HG02973 (cell line): Measurements from ENCODE around the gene SUPT20H.

Experiments used
- ATAC-seq: cut with Tn5 transposase; IDR thresholded peaks from one replicate; pipeline ENCODE4 v1.9.1; 2021; ENCODE audit warnings: moderate library complexity; ENCODE audit not compliant: unreplicated experiment

SUPT20H gene

GRCh38 chr13:37009692-37010091 lies 49.8 kb downstream of the SUPT20H start:
- no peak for ATAC-seq

- ATAC-seq = no peak
Measured at GRCh38 chr13:37001921-37002250, 57.6 kb downstream of the SUPT20H start.

GRCh38 chr13:36999054-36999714 lies 60.3 kb downstream of the SUPT20H start, which contains the start of gene ALG5:
Gene ALG5, minus strand, starts transcription at chr13:36999340. Its CDS starts 40 bp downstream, at chr13:36999300.
- ATAC-seq = peak; percentile 70

GRCh38 chr13:36998624-36999041 lies 60.9 kb downstream of the SUPT20H start:
- no peak for ATAC-seq

GRCh38 chr13:36997716-36998427 lies 61.6 kb downstream of the SUPT20H start:
- ATAC-seq = no peak

GRCh38 chr13:36992362-36992761 lies 67.1 kb downstream of the SUPT20H start:
- no peak for ATAC-seq

GRCh38 chr13:36986462-36987240 lies 72.8 kb downstream of the SUPT20H start:
- ATAC-seq = no peak

GRCh38 chr13:36981156-36981743 lies 78.2 kb downstream of the SUPT20H start:
- ATAC-seq = peak; percentile 60

GRCh38 chr13:36979361-36980050 lies 80.0 kb downstream of the SUPT20H start:
- no peak for ATAC-seq

GRCh38 chr13:36975172-36975571 lies 84.3 kb downstream of the SUPT20H start:
- no peak for ATAC-seq

GRCh38 chr13:36973621-36974295 lies 85.7 kb downstream of the SUPT20H start:
- ATAC-seq = peak; percentile 76

- no peak for ATAC-seq
Measured at GRCh38 chr13:36973009-36973408, 86.5 kb downstream of the SUPT20H start.

- ATAC-seq = no peak
Measured at GRCh38 chr13:36966404-36966803, 93.1 kb downstream of the SUPT20H start.

GRCh38 chr13:36965767-36966166 lies 93.7 kb downstream of the SUPT20H start:
- ATAC-seq = no peak

GRCh38 chr13:36959456-36960116 lies 99.9 kb downstream of the SUPT20H start:
- ATAC-seq = no peak
